OCI-LY7 (cell line): ENCODE measurements around the gene ICOSLG. TPM values are rescaled to one million over a fixed set of nuclear protein-coding genes. Genes with fewer than 3 reads are reported as not detected.
"Not testable (repeated sequence)": the region's sequence is repeated elsewhere in the genome, so short reads cannot be mapped to it uniquely, and the experiment has no call there.

Experiments
- Bru-seq: library from RNA; stranded (reverse); fragments of 400-500 nt; gene quantifications from one replicate; lab custom pipeline; 2021; lab: Mats Ljungman, UMichigan
- BruChase-seq, 2 experiments: library from RNA; stranded (reverse); fragments of 400-500 nt; gene quantifications; one replicate each; lab custom pipeline; 2021; lab: Mats Ljungman, UMichigan
- BruUV-seq: library from RNA; stranded (reverse); fragments of 400-500 nt; replicated peaks from 2 replicates; lab custom pipeline; 2021; lab: Mats Ljungman, UMichigan
- CTCF ChIA-PET: fragments of 300-600 bp; sonication (Branson Sonifier 250); formaldehyde crosslinking; loops from one replicate; lab custom pipeline; 2022; ENCODE audit warnings: antibody characterized with exemption; ENCODE audit not compliant: unreplicated experiment; lab: Charles Lee
- POLR2A ChIA-PET: fragments of 300-600 bp; sonication (Branson Sonifier 250); formaldehyde crosslinking; loops from one replicate; lab custom pipeline; 2022; ENCODE audit warnings: antibody characterized with exemption; lab: Charles Lee
- DNase-seq: peaks from one replicate; pipeline ENCODE4 v3.0.0-alpha.2; 2015; ENCODE audit warnings: low spot score
- H2AFZ ChIP-seq: fragments of 200-600 bp; sonication (generic), shearing (Covaris generic); 2 replicates; pipeline ENCODE4 v1.6.1; 2014; ENCODE audit warnings: mild to moderate bottlenecking, antibody characterized with exemption, low read length, moderate library complexity
- H3K27ac ChIP-seq: fragments of 200-600 bp; sonication (generic); 2 replicates; pipeline ENCODE4 v1.5.1; 2014; ENCODE audit warnings: mixed run types, low read depth, mild to moderate bottlenecking, moderate library complexity, low read length, inconsistent platforms; ENCODE audit not compliant: poor library complexity, severe bottlenecking
- H3K36me3 ChIP-seq: fragments of 200-600 bp; sonication (generic); 2 replicates; pipeline ENCODE4 v1.6.1; 2014; ENCODE audit warnings: mild to moderate bottlenecking, antibody characterized with exemption, low read length, moderate library complexity, mixed read lengths; ENCODE audit not compliant: insufficient read depth
- H3K4me1 ChIP-seq: fragments of 200-600 bp; sonication (generic); 2 replicates; pipeline ENCODE4 v1.5.1; 2014; ENCODE audit warnings: mild to moderate bottlenecking, low read length; ENCODE audit not compliant: insufficient read depth, poor library complexity, severe bottlenecking
- H3K4me2 ChIP-seq: fragments of 200-600 bp; sonication (generic); 2 replicates; pipeline ENCODE4 v1.6.1; 2014; ENCODE audit warnings: mild to moderate bottlenecking, low read length
- H3K4me3 ChIP-seq: fragments of 200-600 bp; sonication (generic); 2 replicates; pipeline ENCODE4 v1.5.1; 2014; ENCODE audit warnings: mild to moderate bottlenecking, low read depth, low read length; ENCODE audit not compliant: poor library complexity, severe bottlenecking
- H3K79me2 ChIP-seq: fragments of 200-600 bp; sonication (generic); 2 replicates; pipeline ENCODE4 v1.6.1; 2016; ENCODE audit warnings: low read depth, mild to moderate bottlenecking, low read length, moderate library complexity, mixed read lengths; ENCODE audit not compliant: insufficient read depth
- H3K9me2 ChIP-seq: fragments of 200-600 bp; sonication (generic); 2 replicates; pipeline ENCODE4 v1.6.1; 2016; ENCODE audit warnings: mild to moderate bottlenecking, low read length, mixed read lengths; ENCODE audit not compliant: insufficient read depth
- H3K9me3 ChIP-seq: fragments of 200-600 bp; sonication (generic); 2 replicates; pipeline ENCODE4 v1.6.1; 2014; ENCODE audit warnings: mild to moderate bottlenecking, mixed run types, low read length, mixed read lengths
- H4K20me1 ChIP-seq: fragments of 200-600 bp; sonication (generic); 2 replicates; pipeline ENCODE4 v1.6.1; 2014; ENCODE audit warnings: mild to moderate bottlenecking, antibody characterized with exemption, low read length, moderate library complexity, mixed read lengths; ENCODE audit not compliant: insufficient read depth
- EZH2phosphoT487 ChIP-seq: fragments of 200-600 bp; sonication (generic); IDR thresholded peaks from 2 replicates; pipeline ENCODE4 v1.6.1; 2018; ENCODE audit warnings: low read depth, borderline replicate concordance, mild to moderate bottlenecking, mixed run types, antibody characterized with exemption, low read length, moderate library complexity, mixed read lengths
- intact Hi-C: fragments of 100-400 bp; cut with micrococcal nuclease; formaldehyde crosslinking; loops from one replicate; pipeline ENCODE4 v1.10.0; 2022; ENCODE audit not compliant: unreplicated experiment
- long read RNA-seq: library from polyadenylated mRNA; stranded (forward); transcript quantifications from one replicate; pipeline ENCODE4 v2.0.0, GENCODE V29; 2022
- total RNA-seq, 2 experiments: library from RNA; depleted of rRNA in 1 of 2; stranded (reverse); fragments of >200 nt in 1 of 2; shearing (Covaris generic) in 1 of 2; gene quantifications; 2 replicates each; pipeline ENCODE4 v1.2.3, GENCODE V29; 2014 to 2022
- TF ChIP-seq, protein P1 (sequence below): fragments of 200-600 bp; sonication (generic); conservative IDR thresholded peaks from 2 replicates; pipeline ENCODE4 v1.5.1; 2014; ENCODE audit warnings: mild to moderate bottlenecking, antibody characterized with exemption, low read length, moderate library complexity, mixed read lengths

Gene ICOSLG, protein sequence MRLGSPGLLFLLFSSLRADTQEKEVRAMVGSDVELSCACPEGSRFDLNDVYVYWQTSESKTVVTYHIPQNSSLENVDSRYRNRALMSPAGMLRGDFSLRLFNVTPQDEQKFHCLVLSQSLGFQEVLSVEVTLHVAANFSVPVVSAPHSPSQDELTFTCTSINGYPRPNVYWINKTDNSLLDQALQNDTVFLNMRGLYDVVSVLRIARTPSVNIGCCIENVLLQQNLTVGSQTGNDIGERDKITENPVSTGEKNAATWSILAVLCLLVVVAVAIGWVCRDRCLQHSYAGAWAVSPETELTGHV
- total RNA-seq (2014; rRNA removed; shearing (Covaris generic)): 4.1 and 5.2 TPM in 2 replicates
- 8.3 and 8.6 TPM in 2 replicates for total RNA-seq (2022)
- Bru-seq, nascent RNA: percentile 22 among the genes with signal in this experiment
- BruChase-seq, experiment 1, labeled RNA remaining after a 6-hour chase: percentile 32 among the genes with signal in this experiment
- BruChase-seq, experiment 2, labeled RNA remaining after a 2-hour chase: percentile 39 among the genes with signal in this experiment
- long read RNA-seq, full-length matches to known transcripts: 3 of 3 reads
- long read RNA-seq, partial matches to known transcripts: 0 of 3 reads
- long read RNA-seq, other reads (novel, unspliced or antisense): 0 of 3 reads

DNA sequence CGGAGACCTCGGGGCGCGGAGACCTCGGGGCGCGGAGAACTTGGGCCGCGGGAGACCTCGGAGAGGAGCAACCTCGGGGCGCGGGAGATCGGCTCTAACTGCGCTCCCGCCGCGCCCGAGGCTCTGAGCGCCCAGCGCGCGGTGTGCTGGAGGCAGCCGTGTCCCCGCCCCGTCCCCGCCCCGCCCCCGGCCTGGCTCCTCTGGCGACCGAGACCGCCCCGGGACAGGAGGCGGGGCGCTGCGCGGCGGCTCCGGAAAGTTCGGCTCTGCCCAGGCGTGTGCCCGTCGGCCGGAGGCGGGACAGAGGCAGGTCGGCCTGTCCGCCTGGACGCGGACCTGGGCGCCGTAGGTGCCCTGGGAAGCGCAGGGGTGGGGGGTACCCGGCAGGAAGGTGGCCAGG, at the start of gene ICOSLG:
TSS of gene ICOSLG (minus strand) at position 102 of the 400 bp plus-strand sequence. CDS start 126 bp downstream, outside the sequence.
- H3K9me3 ChIP-seq, H3K4me2 ChIP-seq, DNase-seq, CTCF ChIA-PET, BruUV-seq, H3K79me2 ChIP-seq, POLR2A ChIA-PET, H3K9me2 ChIP-seq, H3K4me3 ChIP-seq, H4K20me1 ChIP-seq, H2AFZ ChIP-seq, H3K27ac ChIP-seq, H3K36me3 ChIP-seq, H3K4me1 ChIP-seq, intact Hi-C loops: not testable (repeated sequence)

DNA sequence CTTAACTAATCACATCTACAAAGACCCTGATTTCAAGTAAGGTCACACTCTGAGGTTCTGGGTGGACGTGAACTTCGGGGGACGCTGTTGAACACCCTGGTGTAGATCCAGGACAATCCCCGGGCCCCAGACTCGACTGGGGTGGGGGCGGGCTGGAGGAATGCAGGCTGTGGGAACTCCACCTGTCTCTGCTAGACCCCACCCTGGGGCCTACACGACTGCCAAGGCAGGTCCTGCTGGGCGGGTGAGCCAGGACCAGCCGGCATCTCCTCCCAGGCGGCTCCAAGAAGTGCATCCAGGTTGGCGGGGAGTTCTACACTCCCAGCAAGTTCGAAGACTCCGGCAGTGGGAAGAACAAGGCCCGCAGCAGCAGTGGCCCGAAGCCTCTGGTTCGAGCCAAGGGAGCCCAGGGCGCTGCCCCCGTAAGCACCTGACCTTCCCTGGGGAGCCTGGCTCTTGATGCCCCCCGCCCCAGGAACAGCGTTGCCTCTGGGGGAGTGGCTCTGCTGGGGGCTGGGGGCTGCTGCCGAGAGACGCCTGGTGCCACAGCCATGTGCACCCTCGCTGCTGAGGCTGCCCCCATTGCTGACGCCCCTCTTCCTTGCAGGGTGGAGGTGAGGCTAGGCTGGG, 48.8 kb upstream of the ICOSLG start:
- no peak overlapping the region for H3K4me3 ChIP-seq
- intact Hi-C loops: no loop called here

More for the DNA sequence above, 48.8 kb upstream of the ICOSLG start:
- no peaks in the 10 kb centered on the region for H3K9me3 ChIP-seq
- no peaks in the 10 kb centered on the region for H3K79me2 ChIP-seq
- H3K9me2 ChIP-seq: no peaks in the 10 kb centered on the region
- peaks cover 2% of the 10 kb centered on the region for H3K4me1 ChIP-seq
- no peaks in the 10 kb centered on the region for H4K20me1 ChIP-seq
- H2AFZ ChIP-seq: no peak overlapping the region
- CTCF ChIA-PET: no interaction called here
- POLR2A ChIA-PET: no interaction called here
- no peak overlapping the region for H3K27ac ChIP-seq
- H3K36me3 ChIP-seq: no peaks in the 10 kb centered on the region
- H3K4me2 ChIP-seq: no peak overlapping the region
- DNase-seq: no peak
- TF ChIP-seq, protein P1, sequence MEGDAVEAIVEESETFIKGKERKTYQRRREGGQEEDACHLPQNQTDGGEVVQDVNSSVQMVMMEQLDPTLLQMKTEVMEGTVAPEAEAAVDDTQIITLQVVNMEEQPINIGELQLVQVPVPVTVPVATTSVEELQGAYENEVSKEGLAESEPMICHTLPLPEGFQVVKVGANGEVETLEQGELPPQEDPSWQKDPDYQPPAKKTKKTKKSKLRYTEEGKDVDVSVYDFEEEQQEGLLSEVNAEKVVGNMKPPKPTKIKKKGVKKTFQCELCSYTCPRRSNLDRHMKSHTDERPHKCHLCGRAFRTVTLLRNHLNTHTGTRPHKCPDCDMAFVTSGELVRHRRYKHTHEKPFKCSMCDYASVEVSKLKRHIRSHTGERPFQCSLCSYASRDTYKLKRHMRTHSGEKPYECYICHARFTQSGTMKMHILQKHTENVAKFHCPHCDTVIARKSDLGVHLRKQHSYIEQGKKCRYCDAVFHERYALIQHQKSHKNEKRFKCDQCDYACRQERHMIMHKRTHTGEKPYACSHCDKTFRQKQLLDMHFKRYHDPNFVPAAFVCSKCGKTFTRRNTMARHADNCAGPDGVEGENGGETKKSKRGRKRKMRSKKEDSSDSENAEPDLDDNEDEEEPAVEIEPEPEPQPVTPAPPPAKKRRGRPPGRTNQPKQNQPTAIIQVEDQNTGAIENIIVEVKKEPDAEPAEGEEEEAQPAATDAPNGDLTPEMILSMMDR: no peak
- no peak for TF ChIP-seq EZH2phosphoT487
- BruUV-seq: no TSS peak
